Activated CD4-positive, alpha-beta T cell treated with anti-CD3 and anti-CD28 coated beads, Interleukin-2, amount 50 U/mL, for 48 hours (primary cell): Measurements from ENCODE around the gene MAPK8.

Source experiments
- DNase-seq, 2 experiments: peaks; one replicate each; pipeline ENCODE4 v3.0.0-alpha.2; 2020

MAPK8 gene

GRCh38 chr10:48480397-48481374, 174.2 kb downstream of the MAPK8 start:
- no peak for DNase-seq

- DNase-seq, result no peak
These were observed 174.9 kb downstream of the MAPK8 start for GRCh38 chr10:48481385-48481784.

- no peak for DNase-seq
These were observed 175.7 kb downstream of the MAPK8 start for GRCh38 chr10:48482207-48482606.

- no peak for DNase-seq
These were observed 178.4 kb downstream of the MAPK8 start for GRCh38 chr10:48484911-48485310.

- DNase-seq, result no peak
These were observed 179.2 kb downstream of the MAPK8 start for GRCh38 chr10:48485711-48486110.

- DNase-seq, result no peak
These were observed 180.8 kb downstream of the MAPK8 start for GRCh38 chr10:48487244-48487643.
